IPS DF 6.9 (cell line): ENCODE results near the gene CECR2.

Experiments used
- DNase-seq: peaks from one replicate; pipeline ENCODE4 v3.0.0-alpha.2; 2013; ENCODE audit warnings: low read depth, low spot score
- H3K27ac ChIP-seq: one replicate; pipeline ENCODE4 v1.5.1; 2013; ENCODE audit warnings: low read length, control low read depth
- H3K27me3 ChIP-seq: 2 replicates; pipeline ENCODE4 v1.6.1; 2013; ENCODE audit warnings: mild to moderate bottlenecking, low read length; ENCODE audit not compliant: control insufficient read depth, insufficient read depth
- H3K36me3 ChIP-seq: 2 replicates; pipeline ENCODE4 v1.6.1; 2013; ENCODE audit warnings: low read length; ENCODE audit not compliant: control insufficient read depth, insufficient read depth
- H3K4me1 ChIP-seq: 2 replicates; pipeline ENCODE4 v1.6.1; 2013; ENCODE audit warnings: low read length; ENCODE audit not compliant: control insufficient read depth, insufficient read depth
- H3K4me3 ChIP-seq: 2 replicates; pipeline ENCODE4 v1.5.1; 2013; ENCODE audit warnings: mild to moderate bottlenecking, low read length
- H3K9me3 ChIP-seq: 2 replicates; pipeline ENCODE4 v1.6.1; 2013; ENCODE audit warnings: low read length, inconsistent platforms; ENCODE audit not compliant: control insufficient read depth, insufficient read depth
- WGBS: extraction: QIAGEN DNeasy Blood & Tissue Kit; methylation state at CpG from one replicate; pipeline ENCODE4 v1.1.7; 2013; ENCODE audit warnings: mixed read lengths, missing lambda C conversion rate; ENCODE audit not compliant: insufficient read length, insufficient coverage; 5-methylcytosine and 5-hydroxymethylcytosine counted together

Gene CECR2

GRCh38 chr22:17443405-17444203 lies 74.3 kb downstream of the CECR2 start:
- DNase-seq = no peak
- no peak overlapping the region for H3K27ac ChIP-seq
- H3K27me3 ChIP-seq = no peaks in the 10 kb centered on the region
- H3K9me3 ChIP-seq = no peaks in the 10 kb centered on the region
- H3K4me1 ChIP-seq = peaks cover 1% of the 10 kb centered on the region; the same call in 1 of the 2 replicates
- no peaks in the 10 kb centered on the region; the same call in 1 of the 2 replicates for H3K36me3 ChIP-seq
- H3K4me3 ChIP-seq = no peak overlapping the region
- WGBS = no CpG with 5 or more reads among the region's 17 CpGs

- Histone ChIP-seq H3K36me3 (no peaks in the 10 kb centered on the region; the same call in 1 of the 2 replicates), H3K27ac (no peak overlapping the region), H3K9me3 (no peaks in the 10 kb centered on the region), H3K27me3 (no peaks in the 10 kb centered on the region), H3K4me3 (no peak overlapping the region), H3K4me1 (peaks cover 1% of the 10 kb centered on the region; the same call in 1 of the 2 replicates)
- no CpG with 5 or more reads among the region's 6 CpGs for WGBS
- no peak for DNase-seq
These were observed 74.9 kb downstream of the CECR2 start for GRCh38 chr22:17444204-17444504.

DNA sequence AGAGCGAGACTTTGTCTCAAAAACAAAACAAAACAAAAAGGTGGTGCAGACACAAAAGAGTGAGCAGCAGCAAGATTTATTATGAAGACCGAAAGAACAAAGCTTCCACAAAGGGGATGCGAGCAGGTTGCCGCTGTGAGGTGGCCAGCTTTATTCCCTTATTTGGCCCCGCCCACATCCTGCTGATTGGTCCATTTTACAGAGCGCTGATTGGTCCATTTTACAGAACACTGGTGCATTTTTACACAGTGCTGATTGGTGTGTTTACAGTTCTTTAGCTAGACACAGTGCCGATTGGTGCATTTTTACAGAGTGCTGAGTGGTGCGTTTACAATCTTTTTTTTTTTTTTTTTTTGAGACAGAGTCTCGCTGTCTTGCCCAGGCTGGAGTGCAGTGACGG lies 77.4 kb downstream of the CECR2 start:
- Histone ChIP-seq H3K36me3 (no peaks in the 10 kb centered on the region; the same call in 1 of the 2 replicates), H3K27ac (no peak overlapping the region), H3K9me3 (no peaks in the 10 kb centered on the region), H3K27me3 (no peaks in the 10 kb centered on the region; the same call in 1 of the 2 replicates), H3K4me3 (no peak overlapping the region), H3K4me1 (peaks cover 3% of the 10 kb centered on the region; the same call in 1 of the 2 replicates)
- DNase-seq = no peak
- no CpG with 5 or more reads among the region's 10 CpGs for WGBS

DNA sequence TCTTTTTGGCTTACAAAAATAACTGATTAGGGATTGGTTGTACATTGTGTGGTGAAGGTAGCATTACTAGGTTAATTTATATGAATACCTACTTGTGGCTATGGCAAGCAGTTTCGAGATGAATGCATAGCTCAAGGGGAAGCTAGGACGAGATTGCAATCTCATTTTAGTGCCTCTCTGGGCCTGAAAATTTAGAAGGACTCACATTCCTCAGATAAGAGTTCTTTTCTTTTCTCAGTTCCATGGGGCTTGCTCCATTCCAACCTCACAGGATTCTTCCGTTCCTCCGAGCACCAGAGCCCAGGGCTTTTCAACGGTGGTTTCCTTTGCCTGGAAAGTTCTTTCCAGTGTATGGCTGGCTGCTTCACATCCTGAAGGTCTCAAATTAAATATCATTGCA lies 82.1 kb downstream of the CECR2 start:
- no peak for DNase-seq
- Histone ChIP-seq H3K27ac (no peak overlapping the region), H3K4me3 (no peak overlapping the region), H3K36me3 (no peaks in the 10 kb centered on the region), H3K4me1 (0 out of 2 replicates have a peak, but pooled peaks cover 3% of the 10 kb centered on the region), H3K9me3 (no peaks in the 10 kb centered on the region), H3K27me3 (no peaks in the 10 kb centered on the region; the same call in 1 of the 2 replicates)
- no CpG with 5 or more reads among the region's 5 CpGs for WGBS

DNA sequence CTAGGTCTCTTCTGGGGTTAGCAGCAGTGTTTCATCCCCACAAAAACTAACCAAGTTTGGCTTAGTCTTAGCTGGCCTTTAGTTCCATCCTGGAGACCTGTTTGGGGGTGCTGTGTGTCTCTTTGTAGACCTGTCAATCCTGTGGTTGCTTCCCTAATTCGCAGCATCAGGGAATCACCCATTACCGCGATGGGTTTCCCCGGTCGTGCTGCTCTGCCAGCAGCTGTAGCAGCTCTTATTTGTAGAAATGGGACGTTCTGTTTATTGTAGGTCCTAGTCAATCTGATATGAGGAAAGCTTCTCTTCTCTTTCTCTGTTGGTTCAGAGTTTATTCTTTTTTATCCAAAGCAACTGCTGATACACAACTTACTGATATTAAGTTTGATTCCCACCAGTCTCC lies 91.6 kb downstream of the CECR2 start:
- H3K36me3 ChIP-seq = no peaks in the 10 kb centered on the region
- no peak overlapping the region for H3K4me3 ChIP-seq
- DNase-seq = no peak
- no CpG with 5 or more reads among the region's 6 CpGs for WGBS
- H3K9me3 ChIP-seq = no peaks in the 10 kb centered on the region
- H3K27ac ChIP-seq = no peak overlapping the region
- H3K27me3 ChIP-seq = no peaks in the 10 kb centered on the region
- H3K4me1 ChIP-seq = peaks cover 8% of the 10 kb centered on the region; the same call in 1 of the 2 replicates

- no CpG with 5 or more reads among the region's 4 CpGs for WGBS
- H3K27me3 ChIP-seq = no peaks in the 10 kb centered on the region
- H3K4me1 ChIP-seq = peaks cover 13% of the 10 kb centered on the region
These were observed 101.7 kb downstream of the CECR2 start for GRCh38 chr22:17470880-17471500.

DNA sequence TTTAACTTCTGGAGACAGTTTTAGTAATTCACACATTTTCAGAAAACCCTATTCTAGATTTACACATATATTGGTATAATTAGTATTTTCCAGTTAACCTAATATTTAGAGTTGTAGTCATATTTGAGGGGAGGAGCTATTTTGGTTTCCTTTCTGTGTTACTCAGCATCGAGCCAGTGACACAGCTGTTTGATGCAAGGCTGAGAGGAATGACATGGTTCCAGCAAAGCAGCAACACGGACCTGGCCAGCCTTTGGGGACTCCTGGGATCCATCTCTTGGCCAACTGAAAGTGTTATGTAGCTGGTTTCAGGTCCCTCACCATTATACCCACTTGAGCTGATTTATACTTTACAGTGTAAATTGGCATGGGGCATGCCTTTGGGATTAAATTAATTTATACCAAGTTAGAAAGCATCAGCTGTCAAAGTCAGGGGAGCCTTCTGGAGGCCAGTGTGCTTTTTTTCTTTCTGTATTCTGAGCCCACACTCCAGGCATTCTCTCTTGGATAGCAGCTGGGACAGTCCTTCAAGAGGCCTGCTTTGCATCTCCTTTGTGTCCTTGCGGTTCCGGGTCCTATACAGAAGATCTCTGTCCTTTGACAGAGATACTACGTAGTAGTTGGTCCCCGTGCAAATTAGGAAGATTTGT lies 102.8 kb downstream of the CECR2 start:
- Histone ChIP-seq H3K4me1 (peaks cover 14% of the 10 kb centered on the region), H3K27me3 (no peaks in the 10 kb centered on the region), H3K4me3 (no peak overlapping the region), H3K27ac (no peak overlapping the region), H3K9me3 (no peaks in the 10 kb centered on the region), H3K36me3 (no peaks in the 10 kb centered on the region)
- WGBS = no CpG with 5 or more reads among the region's 6 CpGs
- DNase-seq = no peak

More at GRCh38 chr22:17470880-17471500, 101.7 kb downstream of the CECR2 start:
- Histone ChIP-seq H3K27ac (no peak overlapping the region), H3K36me3 (no peaks in the 10 kb centered on the region), H3K9me3 (no peaks in the 10 kb centered on the region), H3K4me3 (no peak overlapping the region)
- no peak for DNase-seq

- no peak overlapping the region for H3K4me3 ChIP-seq
- H3K27me3 ChIP-seq = no peaks in the 10 kb centered on the region
- H3K36me3 ChIP-seq = peaks cover 2% of the 10 kb centered on the region; the same call in 1 of the 2 replicates
- no peak overlapping the region for H3K27ac ChIP-seq
- no peak for DNase-seq
- peaks cover 14% of the 10 kb centered on the region for H3K4me1 ChIP-seq
- H3K9me3 ChIP-seq = no peaks in the 10 kb centered on the region
- WGBS = no CpG with 5 or more reads among the region's 5 CpGs
These were observed 103.7 kb downstream of the CECR2 start for GRCh38 chr22:17472932-17473331.

DNA sequence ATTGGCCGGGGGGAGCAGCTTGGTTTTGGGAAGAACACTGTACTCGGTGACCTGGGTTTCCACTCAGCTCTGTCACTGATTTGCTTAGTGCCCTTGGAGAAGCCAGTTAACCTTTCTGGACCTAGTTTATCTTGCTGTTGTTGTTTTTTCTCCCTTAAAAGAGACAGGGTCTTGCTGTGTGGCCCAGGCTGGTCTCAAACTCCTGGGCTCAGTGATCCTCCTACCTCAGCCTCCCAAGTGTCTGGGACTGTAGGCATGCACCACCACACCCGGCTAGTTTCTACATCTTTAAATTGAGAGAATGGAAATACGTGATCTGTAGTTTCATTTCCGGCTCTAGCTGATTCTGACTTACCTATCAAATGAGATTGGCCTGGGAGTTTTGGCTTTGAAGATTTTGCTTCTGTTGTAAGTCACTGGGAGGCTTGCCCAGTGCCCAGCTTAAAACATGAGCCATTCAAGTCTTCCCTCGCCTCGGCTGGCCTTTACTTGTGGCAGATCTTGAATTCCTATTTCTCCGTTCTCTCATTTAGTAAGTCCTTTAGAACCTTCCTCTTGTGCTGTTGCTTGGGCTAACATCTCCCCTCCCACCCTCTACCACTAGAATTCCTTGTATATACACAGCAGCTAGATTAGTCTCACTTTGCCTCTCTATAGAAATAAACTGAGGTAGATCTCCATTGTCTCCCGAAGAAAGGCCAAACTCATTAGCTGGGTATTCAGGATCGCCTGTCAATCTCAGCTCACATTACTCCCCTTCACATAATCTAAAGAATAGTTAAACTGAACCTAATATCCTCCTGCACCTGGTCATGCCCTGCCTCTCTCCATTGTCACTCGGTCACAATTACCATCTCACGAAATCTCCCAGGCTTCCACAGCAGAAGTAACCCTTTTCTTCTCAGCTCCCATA lies 106.3 kb downstream of the CECR2 start:
- Histone ChIP-seq H3K4me3 (no peak overlapping the region), H3K36me3 (peaks cover 2% of the 10 kb centered on the region; the same call in 1 of the 2 replicates), H3K27me3 (no peaks in the 10 kb centered on the region), H3K4me1 (peaks cover 14% of the 10 kb centered on the region), H3K9me3 (no peaks in the 10 kb centered on the region), H3K27ac (no peak overlapping the region)
- DNase-seq = no peak
- WGBS = no CpG with 5 or more reads among the region's 12 CpGs

DNA sequence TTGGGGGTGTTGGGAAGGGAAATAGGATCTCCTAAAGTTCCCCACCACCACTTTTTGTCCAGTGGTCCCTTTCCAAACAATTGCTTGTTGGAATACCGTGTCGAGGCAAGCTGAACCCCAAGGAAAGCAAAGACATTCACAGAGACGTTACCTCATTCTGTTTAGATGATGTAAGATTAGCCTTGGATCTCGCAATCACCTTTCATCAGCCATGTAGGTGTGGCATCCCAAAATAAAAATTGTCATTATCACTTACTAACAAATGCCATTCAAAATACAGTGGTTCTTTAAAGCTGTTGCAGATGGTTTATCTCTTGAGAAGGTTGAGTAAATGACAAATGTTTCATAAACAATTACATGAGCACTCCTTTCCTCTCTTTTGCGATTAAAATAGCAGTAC lies 107.6 kb downstream of the CECR2 start:
- no peak for DNase-seq
- Histone ChIP-seq H3K27ac (no peak overlapping the region), H3K36me3 (peaks cover 2% of the 10 kb centered on the region; the same call in 1 of the 2 replicates), H3K4me3 (no peak overlapping the region), H3K4me1 (peaks cover 14% of the 10 kb centered on the region), H3K27me3 (no peaks in the 10 kb centered on the region), H3K9me3 (no peaks in the 10 kb centered on the region)
- no CpG with 5 or more reads among the region's 5 CpGs for WGBS
